HepG2 (cell line): Measurements from ENCODE around the gene TMEM186. TPM values are rescaled to one million over a fixed set of nuclear protein-coding genes. Genes with fewer than 3 reads are reported as not detected.

Experiments used
- ATAC-seq: fragments of 200-7000 bp; cut with Tn5 transposase; 3 replicates; pipeline ENCODE4 v1.9.1; 2020; ENCODE audit warnings: mild to moderate bottlenecking, moderate library complexity
- BruUV-seq: library from RNA; stranded (reverse); fragments of 400-500 nt; replicated peaks from 2 replicates; lab custom pipeline; 2021; lab: Mats Ljungman, UMichigan
- CTCF ChIA-PET: fragments of 300-600 bp; formaldehyde crosslinking; extraction: SDS; loops from one replicate; lab custom pipeline; 2021; ENCODE audit warnings: low total read pairs, inconsistent platforms, low intra/inter-chr PET ratio; lab: Yijun Ruan, JAX
- POLR2A ChIA-PET: fragments of 350-600 bp; sonication (Branson Sonifier 250); formaldehyde crosslinking; loops from one replicate; lab custom pipeline; 2020; ENCODE audit warnings: antibody characterized with exemption, inconsistent platforms; lab: Yijun Ruan, JAX
- DNase-seq: peaks from one replicate; pipeline ENCODE4 v3.0.0-alpha.2; 2015; ENCODE audit warnings: low spot score
- FAIRE-seq: peaks from 3 replicates; lab custom pipeline; 2011; peaks lifted over from hg19 to GRCh38; lab: Jason Lieb, UNC
- H2AFZ ChIP-seq: one replicate; pipeline ENCODE4 v1.6.1; 2011; ENCODE audit warnings: low read length, inconsistent platforms
- H3K27ac ChIP-seq: fragments of 300-600 bp; 3 replicates; pipeline ENCODE4 v1.8.0; 2011; ENCODE audit warnings: mixed run types, mild to moderate bottlenecking, mixed read lengths, low read length, inconsistent platforms; ENCODE audit not compliant: insufficient read depth; ENCODE audit errors: extremely low read length
- H3K27me3 ChIP-seq, 2 experiments: fragments of 200-600 bp in 1 of 2; 2 replicates in 1 of 2; 3 replicates in 1 of 2; pipeline versions ENCODE4 v1.6.0 to v1.8.0; 2011; ENCODE audit warnings: low read length in 2 of 2, mild to moderate bottlenecking in 2 of 2, moderate library complexity in 2 of 2, inconsistent platforms in 1 of 2; ENCODE audit not compliant: insufficient read depth in 2 of 2, control insufficient read depth in 1 of 2
- H3K36me3 ChIP-seq, 2 experiments: fragments of 200-600 bp in 1 of 2; replicated peaks in 1 of 2; 2 replicates in 1 of 2; 3 replicates in 1 of 2; pipeline versions ENCODE4 v1.5.1 to v1.8.0; 2011; ENCODE audit warnings: low read length in 2 of 2, inconsistent platforms in 1 of 2; ENCODE audit not compliant: insufficient read depth in 2 of 2, control insufficient read depth in 1 of 2
- H3K4me1 ChIP-seq: 2 replicates; pipeline ENCODE4 v1.5.1; 2012; ENCODE audit warnings: low read length, inconsistent platforms; ENCODE audit not compliant: insufficient read depth
- H3K4me2 ChIP-seq: 2 replicates; pipeline ENCODE4 v1.6.0; 2011; ENCODE audit warnings: low read depth, low read length, inconsistent platforms
- H3K4me3 ChIP-seq, 3 experiments: fragments of 200-600 bp in 1 of 3; sonication (generic), shearing (Covaris generic) in 1 of 3; replicated peaks in 1 of 3; 2 replicates each; pipeline ENCODE4 v1.5.1; 2011 to 2016; ENCODE audit warnings: low read length in 3 of 3, inconsistent platforms in 2 of 3, low read depth in 2 of 3, mild to moderate bottlenecking in 2 of 3, control low read depth in 1 of 3, mixed read lengths in 1 of 3; ENCODE audit not compliant: insufficient read depth in 1 of 3
- H3K79me2 ChIP-seq: one replicate; pipeline ENCODE4 v1.6.1; 2011; ENCODE audit warnings: low read length, inconsistent platforms; ENCODE audit not compliant: insufficient read depth
- H3K9ac ChIP-seq: 2 replicates; pipeline ENCODE4 v1.6.0; 2011; ENCODE audit warnings: mild to moderate bottlenecking, low read depth, low read length, inconsistent platforms; ENCODE audit not compliant: insufficient read depth
- H3K9me3 ChIP-seq: 2 replicates; pipeline ENCODE4 v1.5.1; 2012; ENCODE audit warnings: mild to moderate bottlenecking, low read length
- H4K20me1 ChIP-seq: 2 replicates; pipeline ENCODE4 v1.6.0; 2011; ENCODE audit warnings: inconsistent platforms, mild to moderate bottlenecking, low read length, moderate library complexity; ENCODE audit not compliant: insufficient read depth
- ADNP ChIP-seq: sonication (generic); formaldehyde crosslinking; IDR thresholded peaks from 2 replicates; pipeline ENCODE4 v1.4.0; 2020; ENCODE audit warnings: missing genetic modification reagents
- AHR ChIP-seq: IDR thresholded peaks from 2 replicates; pipeline ENCODE4 v1.6.1; 2018; ENCODE audit warnings: missing genetic modification reagents, missing compliant biosample characterization
- AKAP8 ChIP-seq: sonication (generic); formaldehyde crosslinking; IDR thresholded peaks from 2 replicates; pipeline ENCODE4 v1.5.1; 2020; ENCODE audit warnings: mild to moderate bottlenecking, missing genetic modification reagents
- DPF2 ChIP-seq: sonication (generic); formaldehyde crosslinking; IDR thresholded peaks from 2 replicates; pipeline ENCODE4 v1.4.0; 2020; ENCODE audit warnings: mild to moderate bottlenecking, low read depth, missing genetic modification reagents, borderline replicate concordance
- EED ChIP-seq: sonication (generic); formaldehyde crosslinking; IDR thresholded peaks from 2 replicates; pipeline ENCODE4 v1.5.0; 2020; ENCODE audit warnings: mild to moderate bottlenecking, missing genetic modification reagents
- HOXA9 ChIP-seq: sonication (generic); formaldehyde crosslinking; IDR thresholded peaks from 2 replicates; pipeline ENCODE4 v1.8.1; 2022; ENCODE audit warnings: missing genetic modification reagents, mild to moderate bottlenecking, moderate library complexity, borderline replicate concordance
- KLF12 ChIP-seq: sonication (generic); formaldehyde crosslinking; IDR thresholded peaks from 2 replicates; pipeline ENCODE4 v1.4.0; 2020; ENCODE audit warnings: missing genetic modification reagents, borderline replicate concordance
- MLLT10 ChIP-seq: sonication (generic); formaldehyde crosslinking; IDR thresholded peaks from 2 replicates; pipeline ENCODE4 v1.4.0; 2020; ENCODE audit warnings: missing genetic modification reagents
- NFKB2 ChIP-seq: sonication (generic); formaldehyde crosslinking; IDR thresholded peaks from 2 replicates; pipeline ENCODE4 v1.4.0; 2020; ENCODE audit warnings: missing genetic modification reagents, borderline replicate concordance
- NR2F6 ChIP-seq, 2 experiments: IDR thresholded peaks; 2 replicates each; pipeline ENCODE4 v1.6.1; 2016; ENCODE audit warnings: antibody characterized with exemption in 1 of 2, mild to moderate bottlenecking in 1 of 2
- PHF20 ChIP-seq: sonication (generic); formaldehyde crosslinking; IDR thresholded peaks from 2 replicates; pipeline ENCODE4 v1.5.0; 2020; ENCODE audit warnings: mild to moderate bottlenecking, missing genetic modification reagents
- RCOR2 ChIP-seq: IDR thresholded peaks from 2 replicates; pipeline ENCODE4 v1.6.1; 2016; ENCODE audit warnings: missing biosample characterization, missing genetic modification reagents
- SIX1 ChIP-seq: sonication (generic); formaldehyde crosslinking; IDR thresholded peaks from 2 replicates; pipeline ENCODE4 v1.4.0; 2020; ENCODE audit warnings: missing genetic modification reagents, borderline replicate concordance
- TEAD3 ChIP-seq: optimal IDR thresholded peaks from 2 replicates; pipeline ENCODE3; 2016; ENCODE audit warnings: borderline replicate concordance
- THAP8 ChIP-seq: sonication (generic); formaldehyde crosslinking; IDR thresholded peaks from 2 replicates; pipeline ENCODE4 v1.5.1; 2020; ENCODE audit warnings: missing genetic modification reagents, mild to moderate bottlenecking, borderline replicate concordance
- ZBTB1 ChIP-seq: sonication (generic); formaldehyde crosslinking; IDR thresholded peaks from 2 replicates; pipeline ENCODE4 v1.4.0; 2020; ENCODE audit warnings: missing genetic modification reagents, borderline replicate concordance
- ZBTB21 ChIP-seq: sonication (generic); formaldehyde crosslinking; IDR thresholded peaks from 2 replicates; pipeline ENCODE4 v1.4.0; 2020; ENCODE audit warnings: missing genetic modification reagents
- ZMYM3 ChIP-seq: sonication (generic); formaldehyde crosslinking; IDR thresholded peaks from 2 replicates; pipeline ENCODE4 v1.5.1; 2020; ENCODE audit warnings: mild to moderate bottlenecking, missing genetic modification reagents
- ZNF224 ChIP-seq: sonication (generic); formaldehyde crosslinking; IDR thresholded peaks from 2 replicates; pipeline ENCODE4 v1.5.0; 2020; ENCODE audit warnings: mild to moderate bottlenecking, missing genetic modification reagents
- ZNF337 ChIP-seq: sonication (generic); formaldehyde crosslinking; IDR thresholded peaks from 2 replicates; pipeline ENCODE4 v1.5.1; 2020; ENCODE audit warnings: missing genetic modification reagents, low read depth, mild to moderate bottlenecking, borderline replicate concordance
- ZNF674 ChIP-seq: sonication (generic); formaldehyde crosslinking; IDR thresholded peaks from 2 replicates; pipeline ENCODE4 v1.5.0; 2020; ENCODE audit warnings: low read depth, mild to moderate bottlenecking, missing genetic modification reagents
- ZNF768 ChIP-seq: sonication (generic); formaldehyde crosslinking; IDR thresholded peaks from 2 replicates; pipeline ENCODE4 v1.4.0; 2020; ENCODE audit warnings: missing genetic modification reagents
- WGBS: methylation state at CpG from one replicate; pipeline ENCODE4 v1.1.6; 2017; ENCODE audit warnings: low lambda C conversion rate; 5-methylcytosine and 5-hydroxymethylcytosine counted together
- in situ Hi-C: cut with HindIII; loops from 2 replicates; pipeline ENCODE4 v1.10.0; 2017; ENCODE audit warnings: low pct_unique_long_range_greater_than_20kb; ENCODE audit not compliant: extremely low pct_ligation_motif_present
- intact Hi-C: fragments of 100-400 bp; cut with micrococcal nuclease; formaldehyde crosslinking; loops from one replicate; pipeline ENCODE4 v1.10.0; 2022; ENCODE audit not compliant: unreplicated experiment
- polyA plus RNA-seq, 8 experiments: library from polyadenylated mRNA; depleted of rRNA in 3 of 8; stranded (reverse) in 7 of 8; unstranded in 1 of 8; fragments of >200 nt; fragmentation: Illumina TruSeq in 4 of 8; extraction: Trizol in 4 of 8; gene quantifications; 2 replicates each; pipeline versions ENCODE4 v1.2.1 to v1.2.3, GENCODE V29; 2011 to 2016; ENCODE audit warnings: low read depth in 4 of 8, missing spikeins in 1 of 8, mixed read lengths in 1 of 8; ENCODE audit not compliant: insufficient read depth in 1 of 8
- total RNA-seq, 5 experiments: library from RNA; depleted of rRNA; stranded (reverse); fragments of >200 nt; fragmentation: Illumina TruSeq; extraction: Trizol; gene quantifications; 2 replicates each; pipeline ENCODE4 v1.2.3, GENCODE V29; 2016; ENCODE audit warnings: low read depth in 1 of 5
- TF ChIP-seq, protein P1 (sequence below): sonication (generic); formaldehyde crosslinking; IDR thresholded peaks from 2 replicates; pipeline ENCODE4 v1.8.0; 2022; ENCODE audit warnings: missing genetic modification reagents, mild to moderate bottlenecking, inconsistent platforms, borderline replicate concordance

Gene TMEM186
- total and polyA plus RNA-seq, 2 of the 13 experiments (the other 11 are each of a cell fraction or from before 2014, with no cell fraction given): 16.2 to 19.3 TPM

- FAIRE-seq (no peak), DNase-seq (peak; percentile 43), ATAC-seq (peak; percentile 21)
- Histone ChIP-seq H4K20me1 (peaks cover 16% of the 10 kb centered on the region), H2AFZ (no peak overlapping the region), H3K9me3 (no peaks in the 10 kb centered on the region), H3K4me3 (peak overlapping the region; percentile 85 to 87 (median 86)), H3K4me2 (peak overlapping the region; percentile 95), H3K9ac (peak overlapping the region; percentile 93), H3K79me2 (peaks cover 69% of the 10 kb centered on the region), H3K27ac (peak overlapping the region; percentile 70), H3K4me1 (peaks cover 45% of the 10 kb centered on the region), H3K27me3 (no peaks in the 10 kb centered on the region; a peak in 1 of 5 replicates), H3K36me3 (peaks cover 10 to 35% of the 10 kb centered on the region in 2 experiments)
- intact Hi-C loops (loop anchor here (1.0 to 2.0 kb wide), 2 partner anchors 82 to 123 kb away; partner anchors contain the start of gene ABAT), in situ Hi-C loops (loop anchor here (5.0 kb wide), 2 partner anchors 141 to 231 kb away; no protein-coding TSS in a partner anchor)
- WGBS: 2% methylated on average over 6 of the region's 6 CpGs
- TSS peak; percentile 72 for BruUV-seq
- ChIA-PET CTCF (no interaction called here), POLR2A (interaction anchor here (0.8 to 2.5 kb wide), 8 partner anchors 9 to 166 kb away, joined by 3 to 19 read pairs (median 4); partner anchors contain the start of gene USP7)
- TF ChIP-seq NR2F6 (IDR thresholded peaks at IDR 0.05) (peak; percentile 56; the same call in 1 of the 2 replicates), NR2F6 (CRISPR knock-in tag; IDR thresholded peaks at IDR 0.05) (no peak), EED (no peak), ZNF768 (peak; percentile 84; the same call in 1 of the 2 replicates), ZMYM3 (CRISPR knock-in tag) (peak; percentile 91), AKAP8 (CRISPR knock-in tag) (0 out of 2 replicates have a peak, but pooled peaks have one; percentile 12), SIX1 (CRISPR knock-in tag) (no peak), NFKB2 (CRISPR knock-in tag) (no peak), THAP8 (CRISPR knock-in tag) (0 out of 2 replicates have a peak, but pooled peaks have one; percentile 11), AHR (CRISPR knock-in tag) (no peak), ADNP (CRISPR knock-in tag) (0 out of 2 replicates have a peak, but pooled peaks have one; percentile 62), PHF20 (no peak), TEAD3 (CRISPR knock-in tag) (no peak), KLF12 (0 out of 2 replicates have a peak, but pooled peaks have one; percentile 25), ZNF224 (0 out of 2 replicates have a peak, but pooled peaks have one; percentile 17), RCOR2 (CRISPR knock-in tag) (peak; percentile 48; the same call in 1 of the 2 replicates), ZNF674 (CRISPR knock-in tag) (0 out of 2 replicates have a peak, but pooled peaks have one; percentile 6), MLLT10 (no peak), ZNF337 (CRISPR knock-in tag) (no peak), ZBTB1 (CRISPR knock-in tag) (0 out of 2 replicates have a peak, but pooled peaks have one; percentile 1), HOXA9 (0 out of 2 replicates have a peak, but pooled peaks have one; percentile 3), DPF2 (CRISPR knock-in tag) (no peak), ZBTB21 (no peak)
- TF ChIP-seq, protein P1, sequence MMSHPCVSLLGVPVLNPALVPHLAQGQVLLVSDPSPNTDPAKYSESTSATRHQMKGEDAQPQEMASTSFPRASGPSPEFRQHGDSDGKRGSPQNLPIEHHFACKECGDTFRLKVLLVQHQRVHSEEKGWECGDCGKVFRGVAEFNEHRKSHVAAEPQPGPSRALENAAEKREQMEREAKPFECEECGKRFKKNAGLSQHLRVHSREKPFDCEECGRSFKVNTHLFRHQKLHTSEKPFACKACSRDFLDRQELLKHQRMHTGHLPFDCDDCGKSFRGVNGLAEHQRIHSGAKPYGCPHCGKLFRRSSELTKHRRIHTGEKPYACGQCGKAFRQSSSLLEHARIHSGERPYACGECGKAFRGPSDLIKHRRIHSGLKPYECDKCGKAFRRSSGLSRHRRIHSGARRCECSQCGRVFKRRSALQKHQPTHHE (CRISPR knock-in tag): 0 out of 2 replicates have a peak, but pooled peaks have one; percentile 14
Measured at GRCh38 chr16:8798174-8798527, 712 bp upstream of the TMEM186 start.
